Erythroblast (primary cell): ENCODE results near the gene HDGFL3.
A peak's percentile ranks its signal among the peaks of the same experiment; 100 is the strongest.
"Not testable (repeated sequence)": the region's sequence is repeated elsewhere in the genome, so short reads cannot be mapped to it uniquely, and the experiment has no call there.

Experiments
- DNase-seq, 2 experiments: peaks; one replicate each; lab custom pipeline; 2025; lab: John Stamatoyannopoulos, UW
- GATA1 ChIP-seq: IDR thresholded peaks from 2 replicates; pipeline ENCODE4 v1.6.1; 2011; ENCODE audit warnings: low read depth, mild to moderate bottlenecking, control low read depth, low read length, moderate library complexity
- POLR2A ChIP-seq: IDR thresholded peaks from 2 replicates; pipeline ENCODE4 v1.6.1; 2011; ENCODE audit warnings: mild to moderate bottlenecking, low read length

HDGFL3 gene

DNA sequence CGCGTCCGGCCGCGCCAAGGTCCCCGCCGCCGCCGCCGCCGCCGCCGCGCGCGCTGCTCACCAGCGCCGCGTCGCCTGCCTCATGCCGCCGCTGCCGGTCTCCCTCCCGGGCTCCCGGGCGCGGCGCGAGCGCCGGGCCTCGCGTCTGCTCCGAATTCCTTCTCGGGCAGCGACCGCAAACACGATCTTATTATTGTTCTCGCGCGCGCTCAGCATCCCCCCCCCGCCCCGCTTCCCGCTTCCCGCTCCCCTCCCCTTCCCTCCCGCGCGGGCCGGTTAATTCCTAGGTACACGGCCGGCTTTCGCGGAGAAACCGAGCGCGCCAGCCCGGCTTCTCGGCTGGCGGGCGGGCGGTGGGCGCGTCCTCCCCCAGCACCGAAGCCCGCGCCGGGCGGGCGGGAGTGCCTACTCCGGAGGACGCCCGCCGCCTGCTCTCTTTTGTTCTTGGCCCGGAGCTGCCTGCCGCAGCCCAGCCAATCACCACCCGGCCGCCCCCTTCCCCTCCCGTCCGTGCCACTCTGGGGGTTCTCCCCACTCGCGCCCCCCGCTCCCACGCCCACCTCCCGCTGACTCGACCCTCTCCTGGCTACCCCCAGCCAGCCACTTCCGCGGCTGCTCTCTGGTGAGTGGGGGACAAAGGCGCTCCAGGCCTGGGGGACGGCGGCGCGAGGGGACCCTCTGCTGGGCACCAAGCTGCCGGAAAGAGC lies at the start of gene HDGFL3:
Gene HDGFL3, minus strand, starts transcription at position 164 of the 707 bp plus-strand sequence. CDS start 409 bp downstream, outside the sequence.
- TF ChIP-seq GATA1 (no peak), POLR2A (no peak)
- peak; percentile 75 to 79 for DNase-seq

DNA sequence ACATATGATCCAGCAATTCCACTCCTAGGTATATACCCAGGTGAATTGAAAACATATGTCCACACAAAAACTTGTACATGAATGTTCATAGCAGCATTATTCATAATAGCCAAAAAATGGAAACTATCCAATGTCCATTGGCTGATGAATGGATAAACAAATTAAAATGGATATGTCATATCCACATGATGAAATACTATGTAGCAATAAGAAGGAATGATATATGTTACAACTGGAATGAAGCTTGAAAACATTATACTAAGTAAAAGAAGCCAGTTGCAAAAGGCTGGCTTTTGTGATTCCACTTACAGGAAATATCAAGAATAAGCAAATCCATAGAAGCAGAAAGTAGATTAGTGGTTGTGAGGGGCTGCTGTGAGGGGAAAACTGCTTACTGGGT lies 43.2 kb upstream of the HDGFL3 start:
- no peak for DNase-seq
- TF ChIP-seq POLR2A (no peak), GATA1 (no peak)

DNA sequence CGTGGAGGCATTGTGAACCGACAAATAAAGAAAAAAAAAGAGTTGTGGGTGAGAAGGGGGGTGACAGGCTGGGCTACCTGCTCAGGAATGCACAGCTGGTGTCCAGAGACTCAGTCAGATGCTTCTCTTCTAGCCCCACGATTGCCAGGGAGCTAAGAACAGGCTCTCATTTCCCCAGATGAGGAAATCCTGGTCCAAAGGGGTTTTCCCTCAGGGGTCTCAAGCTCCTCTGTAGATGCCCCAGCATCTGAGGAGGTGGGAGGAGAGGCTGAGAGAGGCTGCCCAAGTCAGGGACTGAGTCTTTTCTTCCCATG lies 41.4 kb upstream of the HDGFL3 start:
- no peak for TF ChIP-seq GATA1
- no peak for TF ChIP-seq POLR2A
- no peak for DNase-seq

DNA sequence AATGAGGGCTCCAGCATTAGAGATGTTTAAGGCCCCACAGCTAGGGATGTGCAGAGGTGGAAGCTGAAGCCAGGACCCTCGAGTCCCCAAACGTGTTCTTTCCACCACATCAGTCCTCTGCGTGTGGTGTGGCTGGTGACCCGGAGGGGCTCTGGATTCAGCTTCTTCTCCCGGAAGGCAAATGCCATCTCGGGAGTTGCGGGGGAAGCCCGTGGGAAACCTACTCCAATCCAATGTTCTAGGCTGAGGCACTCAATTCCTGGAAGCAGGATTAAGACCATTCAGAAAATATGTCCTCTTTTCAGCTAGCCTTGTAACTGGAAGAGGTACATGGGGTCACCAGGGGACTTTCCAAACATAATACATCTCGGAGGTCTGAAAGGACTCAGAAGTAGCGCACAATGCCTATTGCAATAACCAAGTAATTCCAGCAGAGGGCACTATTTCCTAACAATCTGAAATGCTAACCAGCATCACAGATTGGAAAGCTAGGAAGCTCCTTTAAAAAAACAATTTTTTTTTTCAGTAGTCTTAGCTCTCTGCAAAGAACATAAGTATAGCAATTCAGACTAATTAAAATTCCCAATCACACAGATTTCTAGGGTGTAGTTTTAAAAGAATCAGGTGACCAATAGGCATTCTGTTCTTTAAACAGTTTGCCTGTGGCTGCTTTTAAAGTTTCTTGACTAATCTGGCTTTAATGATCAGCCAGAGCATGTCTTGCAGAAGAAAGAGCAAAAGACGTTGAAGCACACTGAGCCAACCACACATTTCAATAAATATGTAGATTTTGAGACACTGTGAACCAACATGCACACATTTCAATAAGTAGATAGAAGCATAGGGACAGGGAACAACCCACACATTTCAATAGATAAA lies 40.8 kb upstream of the HDGFL3 start:
- TF ChIP-seq POLR2A = no peak
- no peak for TF ChIP-seq GATA1
- peak; percentile 47 to 72 for DNase-seq

DNA sequence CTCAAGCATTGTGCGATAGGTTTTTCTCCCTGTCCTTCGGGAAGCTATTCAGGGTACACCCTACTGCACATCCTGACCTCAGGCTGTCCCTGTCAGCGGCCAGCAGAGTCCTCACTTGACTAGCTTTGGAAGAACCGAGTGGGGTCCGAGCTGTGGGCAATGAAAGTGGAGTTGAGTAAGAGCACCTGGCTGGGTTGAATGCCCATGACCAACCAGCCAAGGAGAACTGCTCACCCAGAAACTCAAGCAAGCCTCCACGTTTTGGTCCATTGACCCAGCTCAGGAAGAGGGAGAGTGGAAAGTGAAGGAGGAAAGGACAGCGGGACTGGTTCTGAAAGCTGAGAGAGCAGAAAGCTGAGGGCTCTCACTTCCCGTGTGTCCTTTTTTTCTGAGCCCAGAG lies 36.0 kb upstream of the HDGFL3 start:
- no peak for TF ChIP-seq GATA1
- no peak for TF ChIP-seq POLR2A
- DNase-seq = no peak

DNA sequence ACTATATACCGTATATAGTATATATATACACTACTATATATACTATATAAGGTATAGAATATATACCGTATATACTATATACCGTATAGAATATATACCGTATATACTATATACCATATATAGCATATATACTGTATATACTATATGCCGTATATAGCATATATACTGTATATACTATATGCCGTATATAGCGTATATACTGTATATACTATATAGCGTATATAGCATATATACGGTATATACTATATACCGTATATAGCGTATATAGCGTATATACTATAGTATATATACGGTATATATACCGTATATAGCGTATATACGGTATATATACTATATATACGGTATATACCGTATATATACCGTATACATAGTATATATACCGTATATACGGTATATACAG lies 22.6 kb upstream of the HDGFL3 start:
- no peak for TF ChIP-seq GATA1
- no peak for TF ChIP-seq POLR2A
- no peak for DNase-seq

DNA sequence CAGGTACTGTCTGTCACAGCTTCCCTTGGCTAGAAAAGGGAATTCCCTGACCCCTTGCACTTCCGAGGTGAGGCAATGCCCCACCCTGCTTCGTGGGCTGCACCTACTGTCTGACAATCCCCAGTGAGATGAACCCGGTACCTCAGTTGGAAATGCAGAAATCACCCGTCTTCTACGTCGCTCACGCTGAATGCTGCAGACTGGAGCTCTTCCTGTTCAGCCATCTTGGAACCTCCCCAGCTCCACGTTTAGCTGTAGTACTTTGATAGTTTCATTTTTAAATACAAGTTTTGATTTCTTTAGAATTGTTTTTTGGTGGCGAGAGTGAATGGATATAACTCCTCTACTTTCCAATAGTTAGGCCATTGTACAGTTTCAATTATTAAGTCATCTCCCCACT lies 17.8 kb upstream of the HDGFL3 start:
- no peak for DNase-seq
- TF ChIP-seq GATA1 (no peak), POLR2A (no peak)

DNA sequence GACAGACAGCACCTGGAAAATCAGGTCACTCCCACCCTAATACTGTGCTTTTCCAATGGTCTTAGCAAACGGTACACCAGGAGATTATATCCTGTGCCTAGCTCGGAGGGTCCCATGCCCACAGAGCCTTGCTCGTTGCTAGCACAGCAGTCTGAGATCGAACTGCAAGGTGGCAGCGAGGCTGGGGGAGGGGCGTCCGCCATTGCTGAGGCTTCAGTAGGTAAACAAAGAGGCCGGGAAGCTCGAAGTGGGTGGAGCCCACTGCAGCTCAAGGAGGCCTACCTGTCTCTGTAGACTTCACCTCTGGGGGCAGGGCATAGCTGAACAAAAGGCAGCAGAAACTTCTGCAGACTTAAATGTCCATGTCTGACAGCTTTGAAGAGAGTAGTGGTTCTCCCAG lies 14.2 kb upstream of the HDGFL3 start:
- DNase-seq = not testable (repeated sequence)

DNA sequence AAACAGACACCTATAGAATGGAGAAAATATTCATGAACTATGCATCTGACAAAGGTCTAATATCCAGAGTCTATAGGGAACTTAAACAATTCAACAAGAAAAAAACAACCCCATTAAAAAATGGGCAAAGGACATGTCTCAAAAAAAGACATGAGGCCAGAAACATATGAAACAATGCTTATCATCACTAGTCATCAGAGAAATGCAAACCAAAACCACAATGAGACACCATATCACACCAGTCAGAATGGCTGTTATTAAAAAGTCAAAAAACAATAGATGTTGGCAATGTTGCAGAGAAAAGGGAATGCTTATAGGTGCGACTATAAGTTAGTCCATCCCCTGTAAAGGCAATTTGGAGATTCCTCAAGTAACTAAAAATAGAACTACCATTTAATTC lies 11.4 kb upstream of the HDGFL3 start:
- TF ChIP-seq GATA1 (no peak), POLR2A (no peak)
- DNase-seq = no peak

DNA sequence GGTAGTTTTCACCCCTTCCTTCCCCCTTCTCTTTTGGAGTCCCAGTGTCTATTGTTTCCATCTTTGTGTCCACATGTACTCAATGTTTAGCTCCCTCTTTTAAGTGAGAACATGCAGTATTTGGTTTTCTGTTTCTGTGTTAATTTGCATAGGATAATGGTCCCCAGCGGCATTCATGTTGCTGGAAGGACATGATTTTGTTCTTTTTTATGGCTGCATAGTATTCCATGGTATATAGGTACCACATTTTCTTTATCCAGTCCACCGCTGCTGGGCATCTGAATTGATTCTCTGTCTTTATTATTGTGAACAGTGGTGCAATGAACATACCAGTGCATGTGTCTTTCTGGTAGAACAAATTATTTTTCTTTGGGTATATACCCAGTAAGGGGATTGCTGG lies 7.7 kb upstream of the HDGFL3 start:
- no peak for TF ChIP-seq POLR2A
- no peak for TF ChIP-seq GATA1
- DNase-seq = no peak

DNA sequence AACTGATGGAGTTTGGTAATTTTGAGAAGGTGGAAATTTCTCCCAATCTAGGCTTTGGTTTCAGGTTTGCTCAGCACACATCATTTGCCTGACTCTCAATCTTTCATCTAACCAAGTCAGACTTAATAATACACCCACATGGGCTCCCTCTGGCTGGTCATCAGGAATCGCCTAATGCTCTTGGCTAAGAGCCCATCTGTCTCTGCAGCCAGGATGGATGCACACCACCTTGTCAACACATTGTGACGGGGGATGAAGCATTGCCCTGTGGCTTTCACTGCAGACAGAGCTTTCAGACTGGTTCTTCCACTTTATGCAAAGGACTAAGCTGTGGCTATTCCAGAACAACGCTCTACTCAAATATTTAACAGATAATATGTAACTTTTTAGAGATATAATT lies 3.0 kb upstream of the HDGFL3 start:
- no peak for TF ChIP-seq GATA1
- TF ChIP-seq POLR2A = no peak
- peak in 1 of 2 experiments; percentile 7 for DNase-seq

DNA sequence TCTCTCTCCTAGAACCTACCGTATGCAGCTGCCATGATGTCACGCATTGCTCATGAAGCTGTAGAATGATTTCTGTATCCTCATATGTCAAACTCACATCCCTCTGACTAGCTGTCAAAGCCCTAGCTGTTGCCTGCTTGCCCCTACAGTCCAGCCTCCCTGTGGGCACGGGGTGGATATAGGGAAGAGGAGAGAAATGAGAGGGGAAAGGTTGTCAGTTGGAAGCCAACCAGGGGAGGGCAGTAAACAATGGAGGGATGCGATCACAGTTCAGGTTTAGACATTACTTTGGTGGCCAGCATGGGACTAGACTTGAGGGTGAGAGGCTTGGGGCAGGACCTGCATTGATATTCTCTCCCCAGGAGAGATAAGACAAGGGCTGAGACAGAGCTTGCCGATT lies 1.7 kb upstream of the HDGFL3 start:
- TF ChIP-seq GATA1 (no peak), POLR2A (no peak)
- DNase-seq = no peak

DNA sequence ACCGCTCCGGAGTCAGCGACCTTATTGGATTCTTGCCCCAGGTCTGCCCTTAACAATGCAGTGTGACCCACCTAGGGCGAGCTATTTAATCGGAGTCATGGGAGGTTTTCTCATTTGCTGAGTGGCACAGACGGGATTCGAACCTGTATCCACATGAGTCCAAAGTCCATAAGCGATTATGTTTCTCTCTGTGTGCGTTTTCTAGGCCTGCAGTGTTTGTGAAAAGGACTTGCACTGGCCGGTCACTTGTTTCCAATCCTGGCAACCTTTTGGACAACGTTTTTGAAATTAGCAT lies 691 bp upstream of the HDGFL3 start:
- TF ChIP-seq GATA1 (no peak), POLR2A (no peak)
- DNase-seq = peak; percentile 75 to 77

DNA sequence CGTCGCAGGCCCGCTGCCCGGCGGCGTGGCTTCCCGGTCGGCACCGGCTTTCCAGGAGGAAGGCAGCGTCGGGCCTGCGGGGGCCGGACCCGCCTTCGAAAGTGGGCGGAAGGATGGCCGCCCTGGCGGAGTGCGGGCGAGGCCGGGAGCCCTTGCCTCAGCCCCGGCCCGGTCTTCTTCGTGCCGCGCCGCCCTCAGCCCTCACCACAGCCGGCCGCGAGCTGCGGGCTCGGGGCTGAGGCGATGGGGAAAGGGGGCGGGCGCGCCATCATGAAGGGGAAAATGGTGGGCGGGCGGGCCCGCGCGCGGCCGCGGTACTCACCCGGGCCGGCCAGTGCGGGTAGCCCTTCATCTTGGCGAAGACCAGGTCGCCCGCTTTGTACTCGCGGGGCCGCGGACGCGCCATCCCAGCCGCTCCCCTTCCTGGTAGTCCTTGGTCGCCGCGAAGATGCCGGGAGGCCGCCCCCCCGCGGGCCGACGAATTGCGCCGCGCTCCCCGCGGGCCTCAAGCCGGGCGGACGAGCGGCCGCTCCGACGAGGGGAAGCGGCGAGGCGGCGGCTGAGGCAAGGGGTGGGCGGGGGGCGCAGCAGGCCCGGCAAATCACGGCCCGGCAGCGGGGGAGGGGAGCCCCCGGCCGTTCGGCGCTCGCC lies 489 bp downstream of the HDGFL3 start:
- TF ChIP-seq GATA1 (no peak), POLR2A (no peak)
- peak; percentile 65 to 79 for DNase-seq
